GM19238 (cell line): ENCODE data around the gene TK2.
"Not testable (repeated sequence)": the region's sequence is repeated elsewhere in the genome, so short reads cannot be mapped to it uniquely, and the experiment has no call there.

Experiments
- DNase-seq: peaks from one replicate; pipeline ENCODE4 v3.0.0; 2011; ENCODE audit warnings: low spot score; ENCODE audit not compliant: insufficient read length

The TK2 gene

DNA sequence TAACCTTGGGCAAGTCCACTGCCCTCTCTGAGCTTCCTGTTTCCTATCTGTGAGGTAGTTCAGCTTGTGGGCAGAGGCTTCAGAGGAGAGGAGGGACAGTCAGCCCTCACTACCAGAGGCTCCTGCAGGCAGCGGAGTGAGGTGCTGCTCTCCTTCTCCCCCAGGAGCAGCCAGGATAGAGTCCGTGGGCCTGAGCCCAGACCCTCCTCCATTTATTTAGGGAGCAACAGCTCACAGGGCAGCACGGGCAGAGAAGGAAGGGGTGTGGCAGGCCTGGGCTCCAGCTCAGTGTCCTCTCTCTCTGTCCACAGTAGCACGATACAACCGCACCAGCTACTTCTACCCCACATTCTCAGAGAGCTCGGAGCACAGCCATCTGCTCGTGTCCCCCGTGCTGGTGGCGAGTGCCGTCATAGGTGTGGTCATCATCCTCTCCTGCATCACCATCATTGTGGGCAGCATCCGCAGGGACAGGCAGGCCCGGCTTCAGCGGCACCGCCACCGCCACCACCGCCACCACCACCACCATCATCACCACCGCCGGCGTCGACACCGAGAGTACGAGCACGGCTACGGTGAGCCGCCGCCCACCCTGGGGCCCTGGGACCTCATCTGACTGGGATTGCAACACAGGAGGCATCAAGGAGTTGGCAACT, 80.5 kb downstream of the TK2 start:
- no peak for DNase-seq

DNA sequence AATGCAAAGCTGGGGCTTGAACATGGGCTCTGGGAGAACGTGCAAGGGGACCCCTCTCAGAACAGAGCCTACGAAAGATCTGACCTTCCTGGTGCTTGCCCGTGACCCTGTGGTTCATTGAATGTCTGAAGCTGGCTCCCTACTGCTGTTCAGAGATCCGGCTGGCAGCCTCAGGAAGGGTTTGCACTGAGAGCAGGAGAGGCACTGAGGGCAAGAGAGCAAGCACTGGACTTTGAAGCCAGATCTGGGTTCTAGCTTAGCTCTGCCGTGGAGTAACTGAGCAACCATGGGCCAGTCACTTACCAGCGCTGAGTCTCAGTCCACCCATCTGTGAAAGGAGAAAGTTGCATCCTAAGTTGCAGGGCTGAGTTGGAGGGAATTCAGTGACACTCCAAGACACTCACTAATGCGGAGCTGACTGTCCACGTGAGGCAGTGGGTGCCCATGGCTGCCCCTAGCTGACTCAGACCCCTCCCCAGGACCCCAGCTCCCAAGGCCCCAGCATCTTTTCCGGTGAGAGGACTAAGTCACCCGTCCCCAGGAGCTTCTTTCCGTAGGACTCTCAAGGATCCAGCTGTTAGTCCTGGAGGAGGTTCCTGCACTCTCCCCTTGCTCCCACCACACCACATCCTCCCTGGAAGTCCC, 81.5 kb downstream of the TK2 start:
- DNase-seq, result no peak

DNA sequence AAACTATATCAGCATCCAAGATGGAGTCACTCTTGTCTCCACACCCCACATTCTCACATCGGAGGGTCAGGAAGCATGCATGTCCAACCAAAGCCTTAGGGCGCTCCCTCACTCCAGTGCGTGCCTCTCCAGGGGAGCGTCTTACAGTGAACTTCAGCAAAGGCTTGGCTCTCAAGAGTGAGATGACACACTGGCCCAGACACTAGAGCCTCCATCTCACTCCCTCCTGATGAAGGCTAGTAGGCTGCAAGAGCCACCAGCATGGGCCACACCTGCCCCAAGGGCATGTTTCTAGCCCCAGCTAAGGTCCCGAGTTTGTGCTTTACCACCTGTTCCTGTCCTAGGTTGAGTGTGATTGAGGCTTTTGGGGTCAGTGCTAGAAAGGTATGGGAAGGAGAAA, 82.3 kb downstream of the TK2 start:
- no peak for DNase-seq

DNA sequence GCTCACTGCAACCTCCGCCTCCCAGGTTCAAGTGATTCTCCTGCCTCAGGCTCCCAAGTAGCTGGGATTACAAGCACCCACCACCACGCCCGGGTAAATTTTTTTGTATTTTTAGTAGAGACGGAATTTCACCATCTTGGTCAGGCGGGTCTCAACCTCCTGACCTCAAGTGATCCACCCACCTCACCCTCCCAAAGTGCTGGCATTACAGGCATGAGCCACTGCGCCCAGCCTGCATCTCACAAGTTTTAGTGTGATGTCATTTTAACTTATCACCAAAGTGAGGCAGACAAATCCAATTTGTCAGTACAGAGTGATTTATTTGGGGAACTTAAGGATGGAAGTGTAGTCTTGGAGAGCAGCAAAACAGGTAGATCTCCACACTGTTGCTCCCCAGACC, 83.3 kb downstream of the TK2 start:
- not testable (repeated sequence) for DNase-seq

DNA sequence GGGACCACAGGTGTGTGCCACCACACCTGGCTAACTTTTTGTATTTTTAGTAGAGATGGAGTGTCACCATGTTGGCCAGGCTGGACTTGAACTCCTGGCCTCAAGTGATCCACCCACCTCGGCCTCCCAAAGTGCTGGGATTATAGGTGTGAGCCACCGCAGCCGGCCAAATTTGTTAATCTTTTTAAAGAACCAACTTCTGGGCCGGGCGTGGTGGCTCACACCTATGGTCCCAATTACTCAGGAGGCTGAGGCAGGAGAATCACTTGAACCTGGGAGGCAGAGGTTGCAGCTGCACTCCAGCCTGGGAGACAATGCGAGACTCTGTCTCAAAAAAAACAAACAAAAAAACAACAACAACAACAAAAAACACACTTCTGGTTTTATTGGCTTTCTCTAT, 84.0 kb downstream of the TK2 start:
- not testable (repeated sequence) for DNase-seq

DNA sequence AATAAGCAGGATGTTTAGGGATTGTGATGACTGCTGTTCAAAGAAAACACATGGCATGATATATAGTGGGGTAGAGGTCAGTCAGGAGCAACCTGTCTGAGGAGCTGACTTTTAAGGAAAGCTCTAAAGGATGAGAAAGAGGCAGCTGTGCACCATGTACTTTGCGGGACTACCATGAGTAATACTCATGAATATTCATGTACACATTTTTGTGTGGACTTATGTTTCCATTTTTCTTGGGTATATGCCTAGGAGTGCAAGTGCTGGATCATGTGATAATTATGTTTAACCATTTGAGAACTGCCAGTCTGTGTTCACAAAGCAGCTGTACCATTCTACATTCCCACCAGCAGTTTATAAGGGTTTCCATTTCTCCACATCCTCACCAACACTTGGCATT, 87.0 kb downstream of the TK2 start:
- no peak for DNase-seq

DNA sequence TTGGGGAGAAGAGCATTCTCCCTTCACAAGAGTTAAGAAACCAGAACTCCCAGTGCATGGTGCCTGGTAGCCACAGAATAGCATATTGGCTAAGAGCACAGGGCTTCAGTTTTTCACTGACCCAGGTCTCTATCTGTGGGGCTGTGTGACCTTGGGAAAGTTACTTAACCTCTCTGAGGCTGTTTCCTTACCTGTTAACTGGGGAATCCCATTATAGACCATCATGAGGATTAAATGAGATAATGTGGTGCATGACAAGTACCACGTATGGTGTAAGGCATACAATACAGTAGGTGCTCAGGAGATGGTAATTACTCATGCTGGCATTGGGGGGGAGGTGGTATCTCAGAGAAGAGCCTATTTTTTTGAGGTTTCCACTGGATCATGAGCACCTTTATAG, 89.2 kb downstream of the TK2 start:
- DNase-seq, result no peak

DNA sequence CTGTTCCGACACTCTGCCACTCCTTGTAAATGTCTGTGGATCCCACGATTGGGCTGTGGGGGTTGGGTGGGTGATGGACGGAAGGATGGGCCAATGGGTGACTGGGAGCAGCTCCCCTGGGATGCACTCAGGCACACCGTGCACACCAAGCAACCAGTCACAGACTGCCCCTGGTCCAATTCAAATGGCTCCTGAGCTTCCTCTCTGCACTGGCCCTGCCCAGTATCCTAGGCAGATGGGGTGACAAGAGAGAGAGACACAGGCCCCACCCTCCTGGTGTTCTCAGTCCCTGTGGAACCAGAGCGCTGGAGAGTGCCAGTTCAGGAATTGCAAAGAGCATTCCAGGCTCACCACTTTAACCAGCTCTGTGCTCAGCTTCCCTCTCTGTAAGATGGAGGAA, 90.0 kb downstream of the TK2 start:
- no peak for DNase-seq

DNA sequence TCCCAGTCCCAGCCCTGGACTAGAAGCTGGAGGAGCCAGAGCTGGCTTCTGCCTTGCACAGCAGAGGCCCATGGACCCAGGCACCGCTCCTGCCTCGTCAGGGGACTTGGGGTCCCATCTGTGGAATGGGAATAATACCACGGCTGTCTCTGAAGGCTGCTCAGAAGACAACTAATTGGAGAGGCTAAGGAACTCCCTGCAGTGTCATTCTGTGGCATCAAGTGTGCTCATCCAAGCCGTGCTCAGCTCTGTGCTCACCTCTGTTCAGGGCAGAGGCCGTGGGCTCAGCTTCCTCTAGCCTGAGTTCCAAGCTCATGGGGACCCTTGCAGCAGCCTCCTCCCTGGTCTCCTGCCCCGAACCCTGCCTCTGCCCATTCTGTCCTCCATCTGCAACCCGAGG, 91.1 kb downstream of the TK2 start:
- no peak for DNase-seq

DNA sequence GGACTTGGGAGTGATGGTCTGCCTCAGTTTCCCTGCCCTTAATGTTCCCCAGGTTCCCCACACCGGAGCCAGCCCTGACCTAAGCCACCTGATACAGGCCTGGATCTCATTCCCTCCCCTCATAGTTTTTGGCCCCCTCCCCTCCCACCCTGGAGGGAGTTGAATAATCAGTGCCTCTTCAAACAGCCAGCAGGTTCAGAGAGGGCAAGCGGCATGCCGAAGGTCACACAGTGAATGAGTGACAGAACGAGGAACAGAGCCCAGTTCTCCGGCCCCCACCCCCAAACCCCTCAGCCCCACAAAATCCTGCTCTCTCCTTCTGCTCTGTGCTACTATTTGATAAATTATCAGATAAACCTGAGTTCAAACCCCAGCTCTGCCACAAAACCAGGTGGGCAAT, 91.6 kb downstream of the TK2 start:
- no peak for DNase-seq
